Ovary (tissue), 9 donors: Measurements from ENCODE around the gene ARR3. TPM values are rescaled to one million over a fixed set of nuclear protein-coding genes. Genes with fewer than 3 reads are reported as not detected.
"Not testable (repeated sequence)": the region's sequence is repeated elsewhere in the genome, so short reads cannot be mapped to it uniquely, and the experiment has no call there.

Experiments used
- DNase-seq, 5 donors: peaks; one replicate each; pipeline ENCODE4 v3.0.0-alpha.2; 2019 to 2020
- H3K27ac ChIP-seq, 2 donors: fragments of 200-600 bp; one replicate each; pipeline versions ENCODE4 v1.5.1 to v1.8.0; 2019 to 2022
- H3K27me3 ChIP-seq: fragments of 200-600 bp; one replicate; pipeline ENCODE4 v1.8.0; 2022
- H3K36me3 ChIP-seq: fragments of 200-600 bp; sonication (generic); one replicate; pipeline ENCODE4 v1.5.1; 2019
- H3K4me1 ChIP-seq: one replicate; pipeline ENCODE4 v1.8.1; 2013; ENCODE audit warnings: mild to moderate bottlenecking, moderate library complexity; ENCODE audit not compliant: insufficient read depth
- H3K4me3 ChIP-seq: fragments of 200-600 bp; sonication (generic); one replicate; pipeline ENCODE4 v1.5.1; 2017
- H3K9me3 ChIP-seq, 2 donors: fragments of 200-600 bp in 1 of 2; sonication (generic) in 1 of 2; one replicate each; pipeline versions ENCODE4 v1.5.1 to v1.8.1; 2013 to 2019; ENCODE audit warnings: mild to moderate bottlenecking in 1 of 2, moderate library complexity in 1 of 2
- EP300 ChIP-seq: sonication (generic); formaldehyde crosslinking; IDR thresholded peaks from one replicate; pipeline ENCODE4 v1.6.1; 2017; ENCODE audit warnings: antibody characterized with exemption
- POLR2A ChIP-seq: fragments of 450-650 bp; IDR thresholded peaks from one replicate; pipeline ENCODE4 v1.6.1; 2017; ENCODE audit warnings: antibody characterized with exemption, mild to moderate bottlenecking, moderate library complexity
- WGBS, 3 donors: extraction: QIAGEN DNeasy Blood & Tissue Kit in 1 of 3; methylation state at CpG; one replicate each; pipeline versions ENCODE4 v1.1.5 to v1.1.7; 2013 to 2017; 5-methylcytosine and 5-hydroxymethylcytosine counted together
- intact Hi-C, 4 donors: fragments of 100-400 bp; cut with DNase I; formaldehyde crosslinking; loops; one replicate each; pipeline versions ENCODE4 v1.11.0 to v1.15.1; 2022 to 2023
- polyA plus RNA-seq, 2 donors: library from polyadenylated mRNA; stranded (reverse); fragments of 200-250 nt in 1 of 2; fragments of 350-450 nt in 1 of 2; fragmentation: Illumina TruSeq in 1 of 2; extraction: RNeasy Lipid Tissue Mini Kit (QIAGEN cat#74804) in 1 of 2; gene quantifications; one replicate each; pipeline ENCODE4 v1.2.3, GENCODE V29; 2013 to 2014
- total RNA-seq, 7 donors: library from RNA; depleted of rRNA in 2 of 7; stranded (reverse); fragments of >200 nt in 2 of 7; fragmentation: NEBNext Ultra II Directional in 3 of 7; extraction: Animal tissue kit (Norgen Biotek cat#: 25700) in 3 of 7; gene quantifications; one replicate each; pipeline versions ENCODE4 v1.1.0 to v1.2.4, GENCODE V29; 2016 to 2023
- TF ChIP-seq, protein P1 (sequence below), 3 donors: fragments of 450-650 bp in 2 of 3; fragments of 200-600 bp in 1 of 3; IDR thresholded peaks; one replicate each; pipeline versions ENCODE4 v1.5.1 to v1.8.0; 2016 to 2022; ENCODE audit warnings: antibody characterized with exemption in 3 of 3, mild to moderate bottlenecking in 1 of 3
- donor health status: DM: no; HTN: no; CAD: no; lungs with moderate emphysema.
- donor health status: DM: no; HTN: no; CAD: no.
- donor health status: Bipolar disorder and iron deficiency.
- donor health status: DM: yes; HTN: yes; CAD: no.
- donor health status: DM: no; HTN: no; CAD: no.
- donor health status: DM: yes; HTN: yes; CAD: no.

The ARR3 gene
- total and polyA plus RNA-seq, 9 donors = not detected

DNA sequence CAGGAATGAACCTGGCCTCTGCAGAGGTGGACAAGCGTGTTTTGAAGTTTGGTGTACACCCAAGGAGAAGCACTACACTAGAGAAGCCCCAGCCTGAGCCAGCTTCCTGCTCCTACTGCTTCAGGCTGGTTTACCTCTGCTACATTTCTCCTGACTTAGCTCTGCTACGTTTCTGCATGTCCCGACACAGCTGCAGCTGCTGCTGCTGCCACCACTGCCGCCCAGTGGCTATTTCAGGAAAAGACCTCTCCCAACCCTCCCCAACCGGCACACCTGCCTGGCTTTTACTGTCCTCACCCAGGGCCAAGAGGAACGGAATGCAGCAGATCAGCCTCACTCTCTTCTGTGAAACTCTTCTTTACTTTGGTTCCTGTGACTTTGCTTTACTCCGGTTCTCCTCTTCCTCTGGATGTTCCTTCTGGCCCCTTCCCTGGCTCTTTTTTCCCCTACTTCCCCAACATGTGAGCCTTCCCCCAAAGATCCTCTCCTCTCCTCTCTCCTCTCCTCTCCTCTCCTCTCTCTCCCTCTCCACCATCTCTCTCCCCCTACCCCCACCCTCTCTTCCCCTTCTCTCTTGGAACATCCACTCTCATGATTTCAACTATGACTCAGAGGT, 5.1 kb upstream of the ARR3 start:
- H3K9me3 ChIP-seq = no peaks in the 10 kb centered on the region
- H3K27ac ChIP-seq = no peak overlapping the region
- WGBS, 3 donors = 9 to 22% (median 12%) methylated on average over 7 of the region's 7 CpGs
- intact Hi-C loops = no loop called here
- DNase-seq = peak; percentile 25 to 62 (median 32)
- H3K36me3 ChIP-seq = no peaks in the 10 kb centered on the region
- TF ChIP-seq POLR2A = no peak
- TF ChIP-seq, protein P1, sequence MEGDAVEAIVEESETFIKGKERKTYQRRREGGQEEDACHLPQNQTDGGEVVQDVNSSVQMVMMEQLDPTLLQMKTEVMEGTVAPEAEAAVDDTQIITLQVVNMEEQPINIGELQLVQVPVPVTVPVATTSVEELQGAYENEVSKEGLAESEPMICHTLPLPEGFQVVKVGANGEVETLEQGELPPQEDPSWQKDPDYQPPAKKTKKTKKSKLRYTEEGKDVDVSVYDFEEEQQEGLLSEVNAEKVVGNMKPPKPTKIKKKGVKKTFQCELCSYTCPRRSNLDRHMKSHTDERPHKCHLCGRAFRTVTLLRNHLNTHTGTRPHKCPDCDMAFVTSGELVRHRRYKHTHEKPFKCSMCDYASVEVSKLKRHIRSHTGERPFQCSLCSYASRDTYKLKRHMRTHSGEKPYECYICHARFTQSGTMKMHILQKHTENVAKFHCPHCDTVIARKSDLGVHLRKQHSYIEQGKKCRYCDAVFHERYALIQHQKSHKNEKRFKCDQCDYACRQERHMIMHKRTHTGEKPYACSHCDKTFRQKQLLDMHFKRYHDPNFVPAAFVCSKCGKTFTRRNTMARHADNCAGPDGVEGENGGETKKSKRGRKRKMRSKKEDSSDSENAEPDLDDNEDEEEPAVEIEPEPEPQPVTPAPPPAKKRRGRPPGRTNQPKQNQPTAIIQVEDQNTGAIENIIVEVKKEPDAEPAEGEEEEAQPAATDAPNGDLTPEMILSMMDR (IDR thresholded peaks at IDR 0.05) = peak in 2 of 3 donors; percentile 14 to 32
- H3K4me3 ChIP-seq = no peak overlapping the region
- H3K4me1 ChIP-seq = no peaks in the 10 kb centered on the region
- H3K27me3 ChIP-seq = no peaks in the 10 kb centered on the region

- H3K36me3 ChIP-seq = no peaks in the 10 kb centered on the region
- no peak overlapping the region for H3K27ac ChIP-seq
- 30 to 49% (median 38%) methylated on average over 3 of the region's 3 CpGs for WGBS, 3 donors
- DNase-seq = no peak
- no peak overlapping the region for H3K4me3 ChIP-seq
- H3K9me3 ChIP-seq = no peaks in the 10 kb centered on the region
- TF ChIP-seq EP300 (no peak), POLR2A (no peak)
- TF ChIP-seq, protein P1 (IDR thresholded peaks at IDR 0.05) = no peak
- H3K4me1 ChIP-seq = no peaks in the 10 kb centered on the region
- no peaks in the 10 kb centered on the region for H3K27me3 ChIP-seq
- intact Hi-C loops = no loop called here
These were observed 3.4 kb upstream of the ARR3 start for GRCh38 chrX:70264784-70265183.

- H3K36me3 ChIP-seq, H3K4me3 ChIP-seq, H3K9me3 ChIP-seq, H3K27me3 ChIP-seq, DNase-seq, H3K4me1 ChIP-seq, intact Hi-C loops, H3K27ac ChIP-seq: not testable (repeated sequence)
- 72 to 75% (median 75%) methylated on average over 7 of the region's 7 CpGs for WGBS, 3 donors
These were observed 5.9 kb downstream of the ARR3 start for GRCh38 chrX:70274029-70274428.

DNA sequence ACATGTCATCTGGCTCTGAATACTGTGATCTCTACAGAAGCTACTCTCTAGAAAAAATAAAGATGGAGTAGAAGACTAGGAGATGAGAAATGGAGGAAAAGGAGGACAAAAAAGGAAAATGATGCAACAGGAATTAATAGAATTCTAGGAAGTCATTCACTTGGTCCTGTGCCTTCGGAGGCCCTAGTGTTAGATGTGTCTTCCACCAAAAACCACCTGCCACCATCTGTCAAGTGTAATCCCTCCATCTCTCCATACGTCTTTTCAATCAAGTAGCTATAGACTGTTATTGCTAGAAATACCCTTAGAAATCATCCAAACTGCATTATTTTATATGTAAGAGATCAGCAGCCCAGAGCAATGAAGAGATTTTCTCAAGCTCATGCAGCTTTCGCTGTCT, 10.9 kb downstream of the ARR3 start:
- WGBS, 3 donors = 80 to 84% (median 82%) methylated on average over 3 of the region's 3 CpGs
- TF ChIP-seq, protein P1 (IDR thresholded peaks at IDR 0.05) = no peak
- TF ChIP-seq EP300 = no peak
- no peak for TF ChIP-seq POLR2A
- no peak for DNase-seq
- intact Hi-C loops = no loop called here
- Histone ChIP-seq H3K36me3 (no peaks in the 10 kb centered on the region), H3K9me3 (peaks cover 0 to 3% of the 10 kb centered on the region in 2 donors), H3K27me3 (no peaks in the 10 kb centered on the region), H3K4me1 (no peaks in the 10 kb centered on the region), H3K27ac (no peak overlapping the region), H3K4me3 (no peak overlapping the region)

GRCh38 chrX:70280573-70280972, 12.4 kb downstream of the ARR3 start:
- DNase-seq = no peak
- H3K4me3 ChIP-seq = no peak overlapping the region
- H3K9me3 ChIP-seq = peaks cover 0 to 3% of the 10 kb centered on the region in 2 donors
- no peaks in the 10 kb centered on the region for H3K36me3 ChIP-seq
- intact Hi-C loops = no loop called here
- no peaks in the 10 kb centered on the region for H3K4me1 ChIP-seq
- TF ChIP-seq, protein P1 (IDR thresholded peaks at IDR 0.05) = no peak
- no peak for TF ChIP-seq EP300
- TF ChIP-seq POLR2A = no peak
- H3K27me3 ChIP-seq = no peaks in the 10 kb centered on the region
- WGBS, 3 donors = 62 to 70% (median 68%) methylated on average over 3 of the region's 3 CpGs
- H3K27ac ChIP-seq = no peak overlapping the region
